Activated naive CD4-positive, alpha-beta T cell treated with anti-CD3 and anti-CD28 coated beads, Interleukin-2, amount 50 U/mL, for 24 hours (primary cell): ENCODE results near the gene SLC38A1.

Source experiments
- H3K27ac Mint-ChIP-seq: one replicate; pipeline ENCODE4 v1.8.0; 2021; ENCODE audit warnings: mild to moderate bottlenecking, mixed read lengths
- H3K27me3 Mint-ChIP-seq: one replicate; pipeline ENCODE4 v1.8.0; 2021; ENCODE audit warnings: mixed read lengths
- H3K36me3 Mint-ChIP-seq: one replicate; pipeline ENCODE4 v1.8.0; 2021; ENCODE audit warnings: mixed read lengths
- H3K4me1 Mint-ChIP-seq: one replicate; pipeline ENCODE4 v1.8.0; 2021; ENCODE audit warnings: mixed read lengths
- H3K4me3 Mint-ChIP-seq: one replicate; pipeline ENCODE4 v1.8.0; 2021; ENCODE audit warnings: mild to moderate bottlenecking, mixed read lengths
- H3K9me3 Mint-ChIP-seq: one replicate; pipeline ENCODE4 v1.8.0; 2021; ENCODE audit warnings: mixed read lengths

Gene SLC38A1

GRCh38 chr12:46154221-46154985 is 114.4 kb downstream of the SLC38A1 start:
- peaks cover 22% of the 10 kb centered on the region for H3K4me1 Mint-ChIP-seq
- H3K9me3 Mint-ChIP-seq = peaks cover 11% of the 10 kb centered on the region
- H3K27ac Mint-ChIP-seq = no peak overlapping the region
- peaks cover 8% of the 10 kb centered on the region for H3K36me3 Mint-ChIP-seq
- no peaks in the 10 kb centered on the region for H3K27me3 Mint-ChIP-seq
- H3K4me3 Mint-ChIP-seq = no peak overlapping the region

GRCh38 chr12:46153268-46153872 is 115.5 kb downstream of the SLC38A1 start:
- no peak overlapping the region for H3K27ac Mint-ChIP-seq
- peaks cover 14% of the 10 kb centered on the region for H3K4me1 Mint-ChIP-seq
- H3K4me3 Mint-ChIP-seq = no peak overlapping the region
- H3K27me3 Mint-ChIP-seq = peaks cover 3% of the 10 kb centered on the region
- peaks cover 11% of the 10 kb centered on the region for H3K9me3 Mint-ChIP-seq
- H3K36me3 Mint-ChIP-seq = peaks cover 8% of the 10 kb centered on the region

GRCh38 chr12:46152456-46152855 is 116.4 kb downstream of the SLC38A1 start:
- Mint-ChIP-seq H3K27ac (no peak overlapping the region), H3K4me1 (peaks cover 5% of the 10 kb centered on the region), H3K9me3 (peaks cover 11% of the 10 kb centered on the region), H3K4me3 (no peak overlapping the region), H3K36me3 (peaks cover 8% of the 10 kb centered on the region), H3K27me3 (peaks cover 5% of the 10 kb centered on the region)

- Mint-ChIP-seq H3K9me3 (no peaks in the 10 kb centered on the region), H3K4me3 (no peak overlapping the region), H3K27me3 (peaks cover 9% of the 10 kb centered on the region), H3K36me3 (no peaks in the 10 kb centered on the region), H3K27ac (no peak overlapping the region), H3K4me1 (no peaks in the 10 kb centered on the region)
Observed at GRCh38 chr12:46150735-46151134, 118.1 kb downstream of the SLC38A1 start.

- Mint-ChIP-seq H3K27me3 (peaks cover 9% of the 10 kb centered on the region), H3K4me3 (no peak overlapping the region), H3K27ac (no peak overlapping the region), H3K4me1 (no peaks in the 10 kb centered on the region), H3K36me3 (no peaks in the 10 kb centered on the region), H3K9me3 (no peaks in the 10 kb centered on the region)
Observed at GRCh38 chr12:46149905-46150304, 118.9 kb downstream of the SLC38A1 start.

- Mint-ChIP-seq H3K27me3 (peaks cover 12% of the 10 kb centered on the region), H3K4me1 (no peaks in the 10 kb centered on the region), H3K4me3 (no peak overlapping the region), H3K36me3 (no peaks in the 10 kb centered on the region), H3K9me3 (no peaks in the 10 kb centered on the region), H3K27ac (no peak overlapping the region)
Observed at GRCh38 chr12:46149079-46149464, 119.8 kb downstream of the SLC38A1 start.

- H3K27me3 Mint-ChIP-seq = peaks cover 12% of the 10 kb centered on the region
- H3K9me3 Mint-ChIP-seq = no peaks in the 10 kb centered on the region
- no peak overlapping the region for H3K4me3 Mint-ChIP-seq
- peak overlapping the region; percentile 3 for H3K27ac Mint-ChIP-seq
- no peaks in the 10 kb centered on the region for H3K36me3 Mint-ChIP-seq
- no peaks in the 10 kb centered on the region for H3K4me1 Mint-ChIP-seq
Observed at GRCh38 chr12:46148327-46149078, 120.3 kb downstream of the SLC38A1 start.

DNA sequence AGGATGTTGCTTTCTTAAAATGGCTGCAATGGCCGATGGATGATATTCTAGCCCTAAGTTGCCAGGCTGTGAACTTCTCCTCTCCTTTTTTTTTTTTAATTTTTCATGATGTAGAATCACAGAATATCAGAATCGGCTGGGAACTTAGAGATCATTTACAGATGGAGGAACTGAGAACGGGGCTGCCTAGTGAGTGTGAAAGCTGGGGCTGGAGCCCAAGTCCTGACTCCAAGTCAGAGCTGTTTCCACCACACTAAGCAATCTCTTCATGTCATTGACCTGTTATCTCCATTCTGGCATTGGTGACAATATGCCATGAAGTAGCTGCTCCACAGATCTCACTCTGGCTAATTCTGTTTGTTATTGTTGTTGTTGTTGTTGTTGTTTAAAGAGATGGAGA is 121.7 kb downstream of the SLC38A1 start:
- Mint-ChIP-seq H3K4me3 (no peak overlapping the region), H3K9me3 (no peaks in the 10 kb centered on the region), H3K4me1 (no peaks in the 10 kb centered on the region), H3K27me3 (peaks cover 12% of the 10 kb centered on the region), H3K36me3 (no peaks in the 10 kb centered on the region), H3K27ac (no peak overlapping the region)

DNA sequence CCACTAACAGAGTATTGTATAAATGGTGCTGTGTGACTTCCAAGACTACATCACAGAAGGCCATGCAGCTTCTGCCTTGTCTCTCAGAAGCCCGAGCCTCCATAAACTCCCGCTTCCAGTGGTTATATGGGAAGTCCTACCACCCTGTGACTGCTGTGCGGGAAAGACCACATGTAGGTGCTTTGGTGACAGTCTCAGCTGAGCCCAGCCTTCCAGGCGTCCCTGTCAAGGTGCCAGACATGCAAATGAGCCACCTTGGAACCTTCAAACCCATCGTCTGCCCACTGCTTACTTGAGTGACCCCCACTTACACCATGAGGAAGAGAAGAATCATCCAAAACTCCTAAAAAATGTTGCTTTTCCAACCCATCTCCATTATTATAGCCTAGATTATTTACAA is 123.0 kb downstream of the SLC38A1 start:
- Mint-ChIP-seq H3K4me3 (no peak overlapping the region), H3K4me1 (no peaks in the 10 kb centered on the region), H3K36me3 (no peaks in the 10 kb centered on the region), H3K9me3 (no peaks in the 10 kb centered on the region), H3K27me3 (peaks cover 12% of the 10 kb centered on the region), H3K27ac (no peak overlapping the region)

- no peaks in the 10 kb centered on the region for H3K36me3 Mint-ChIP-seq
- no peaks in the 10 kb centered on the region for H3K9me3 Mint-ChIP-seq
- no peaks in the 10 kb centered on the region for H3K4me1 Mint-ChIP-seq
- peaks cover 12% of the 10 kb centered on the region for H3K27me3 Mint-ChIP-seq
- H3K4me3 Mint-ChIP-seq = no peak overlapping the region
- no peak overlapping the region for H3K27ac Mint-ChIP-seq
Observed at GRCh38 chr12:46144433-46144832, 124.4 kb downstream of the SLC38A1 start.

DNA sequence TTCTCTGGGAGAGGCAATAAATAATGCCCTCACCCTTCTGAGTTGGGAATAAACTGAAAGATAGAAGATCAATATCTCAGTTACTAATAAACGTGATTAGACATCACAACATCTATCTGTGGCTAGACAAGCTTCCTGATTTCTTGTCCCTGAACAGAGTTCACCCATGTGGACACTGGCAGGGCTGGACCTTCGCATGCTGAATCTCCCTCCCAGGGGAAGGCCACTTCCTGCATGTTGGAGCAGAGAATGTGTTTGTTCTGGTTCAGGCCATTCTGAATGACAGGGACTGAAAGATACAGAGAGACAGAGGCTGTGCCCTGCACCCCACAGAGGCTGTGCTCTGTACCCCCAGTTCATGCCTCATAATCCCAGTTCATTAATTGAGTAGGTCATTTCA is 132.6 kb downstream of the SLC38A1 start:
- Mint-ChIP-seq H3K27ac (no peak overlapping the region), H3K9me3 (no peaks in the 10 kb centered on the region), H3K27me3 (no peaks in the 10 kb centered on the region), H3K4me3 (no peak overlapping the region), H3K4me1 (no peaks in the 10 kb centered on the region), H3K36me3 (no peaks in the 10 kb centered on the region)

DNA sequence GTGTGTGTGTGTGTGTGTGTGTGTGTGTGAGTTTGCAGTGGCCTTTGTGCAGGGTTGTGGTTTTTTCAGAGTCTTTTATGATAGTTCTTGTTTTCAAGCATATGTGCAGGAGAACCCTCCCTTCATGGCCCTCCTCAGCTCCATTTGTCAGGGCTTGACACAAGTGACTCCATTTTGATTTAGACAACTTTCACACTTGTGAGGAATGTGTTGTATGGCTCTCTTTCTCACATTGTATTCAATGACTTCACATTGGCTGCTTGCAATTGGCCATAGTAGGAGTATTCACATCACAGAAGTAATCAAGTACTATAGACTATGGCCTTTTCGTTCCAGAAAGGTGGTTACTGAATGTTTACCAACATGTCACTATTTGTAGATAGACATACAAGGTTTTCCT is 133.1 kb downstream of the SLC38A1 start:
- Mint-ChIP-seq H3K36me3 (no peaks in the 10 kb centered on the region), H3K4me1 (no peaks in the 10 kb centered on the region), H3K27me3 (no peaks in the 10 kb centered on the region), H3K9me3 (no peaks in the 10 kb centered on the region), H3K4me3 (no peak overlapping the region), H3K27ac (no peak overlapping the region)

GRCh38 chr12:46134852-46135251 is 134.0 kb downstream of the SLC38A1 start:
- no peak overlapping the region for H3K4me3 Mint-ChIP-seq
- no peak overlapping the region for H3K27ac Mint-ChIP-seq

GRCh38 chr12:46134205-46134811 is 134.5 kb downstream of the SLC38A1 start:
- Mint-ChIP-seq H3K36me3 (no peaks in the 10 kb centered on the region), H3K4me3 (no peak overlapping the region), H3K27me3 (no peaks in the 10 kb centered on the region), H3K9me3 (no peaks in the 10 kb centered on the region), H3K27ac (no peak overlapping the region), H3K4me1 (no peaks in the 10 kb centered on the region)

More at GRCh38 chr12:46134852-46135251, 134.0 kb downstream of the SLC38A1 start:
- Mint-ChIP-seq H3K36me3 (no peaks in the 10 kb centered on the region), H3K4me1 (no peaks in the 10 kb centered on the region), H3K9me3 (no peaks in the 10 kb centered on the region), H3K27me3 (no peaks in the 10 kb centered on the region)

GRCh38 chr12:46133751-46134150 is 135.1 kb downstream of the SLC38A1 start:
- H3K27ac Mint-ChIP-seq = no peak overlapping the region
- no peaks in the 10 kb centered on the region for H3K9me3 Mint-ChIP-seq
- H3K4me1 Mint-ChIP-seq = no peaks in the 10 kb centered on the region
- H3K27me3 Mint-ChIP-seq = no peaks in the 10 kb centered on the region
- no peaks in the 10 kb centered on the region for H3K36me3 Mint-ChIP-seq
- no peak overlapping the region for H3K4me3 Mint-ChIP-seq
